ENCODE measurements around the gene NPHS1. TPM values are rescaled to one million over a fixed set of nuclear protein-coding genes. Genes with fewer than 3 reads are reported as not detected.

NPHS1 gene
- total and polyA plus RNA-seq, 9 of the 15 experiments (the other 6 are each of a cell fraction or from before 2014, with no cell fraction given): 0.01 to 0.28 (median 0.14) TPM; not detected in 5

DNA sequence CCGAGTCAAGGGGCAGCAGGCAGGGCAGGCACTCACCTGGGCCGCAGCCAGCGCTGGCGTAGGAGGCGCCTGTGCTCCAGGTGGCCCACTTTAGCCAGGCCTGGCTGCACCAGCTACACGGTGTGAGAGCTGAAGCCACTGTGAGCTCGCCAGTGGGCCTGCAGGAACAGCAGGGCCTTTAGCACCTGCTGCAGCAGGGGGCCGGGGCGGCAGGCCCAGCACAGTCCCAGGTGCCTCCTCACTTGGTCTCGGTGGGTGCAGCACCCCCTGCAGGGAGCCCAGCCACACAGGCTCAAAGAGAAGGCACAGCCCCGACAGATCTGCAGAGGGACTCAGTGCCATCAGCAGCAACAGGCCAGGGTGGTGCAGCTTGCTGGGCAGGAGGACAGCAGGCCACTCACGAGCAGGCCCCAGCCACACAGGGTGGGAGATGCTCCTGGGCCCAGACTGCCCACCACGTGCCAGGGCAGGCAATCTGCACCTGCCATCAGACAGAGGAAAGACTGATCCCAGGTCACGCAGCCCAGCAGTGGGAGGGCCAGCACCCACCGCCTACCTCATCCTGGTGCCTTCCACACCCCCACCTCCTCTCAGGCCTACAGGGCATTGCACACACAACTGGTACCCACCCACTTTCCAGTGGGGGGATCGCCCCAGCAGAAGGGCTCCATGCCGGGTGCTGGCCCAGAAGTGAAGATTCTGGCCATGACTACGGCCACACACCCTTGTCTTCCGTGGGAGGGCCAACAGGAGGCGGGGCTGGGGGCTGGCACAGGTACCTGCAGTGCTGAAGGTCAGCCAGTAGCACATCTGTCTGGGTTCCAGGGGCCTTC is 61.1 kb downstream of the NPHS1 start:
- H3K27ac ChIP-seq (ENCODE audit: extremely low read depth, low read depth, low read length): no peak overlapping the region
- no peak overlapping the region for H3K4me3 ChIP-seq
- ChIA-PET POLR2A (interaction anchor here (0.5 kb wide), 1 partner anchor 209 kb away, joined by 3 read pairs; no protein-coding TSS in a partner anchor), CTCF (ENCODE audit: low intra/inter-chr PET ratio) (no interaction called here)
- FAIRE-seq: no peak
- intact Hi-C loops (cut with micrococcal nuclease) (no loop called here), in situ Hi-C loops (cut with MboI) (no loop called here)
- H3K9ac ChIP-seq (ENCODE audit: insufficient read depth in 1 of 2, low read depth in 2 of 2, low read length in 2 of 2): peak overlapping the region in 1 of 2 experiments; percentile 6; a peak in 2 of 4 replicates
- H3K4me2 ChIP-seq (ENCODE audit: insufficient read depth, low read length): no peak overlapping the region
- H3K79me2 ChIP-seq (ENCODE audit: control insufficient read depth, insufficient read depth, low read length): no peaks in the 10 kb centered on the region
- no TSS peak for BruUV-seq (replicated peaks)
- H3K4me1 ChIP-seq (replicated peaks in 1 of 2; ENCODE audit: control insufficient read depth in 2 of 2, insufficient read depth in 2 of 2, low read length in 2 of 2): peaks cover 0 to 47% of the 10 kb centered on the region in 2 experiments; a peak in 3 of 5 replicates
- H3K9me3 ChIP-seq (replicated peaks; ENCODE audit: control insufficient read depth, insufficient read depth, low read depth, low read length): no peaks in the 10 kb centered on the region
- WGBS (ENCODE audit: insufficient coverage, low coverage, missing lambda C conversion rate): 34% methylated on average over 18 of the region's 20 CpGs
- ATAC-seq: peak; percentile 73
- DNase-seq (ENCODE audit: extremely low read depth in 1 of 4, low spot score in 3 of 4): no peak
- TF ChIP-seq SOX6 (IDR thresholded peaks at IDR 0.05) (no peak), ZNF316 (IDR thresholded peaks at IDR 0.05) (no peak), CTCFL (IDR thresholded peaks at IDR 0.05; ENCODE audit: borderline replicate concordance, insufficient read depth, low read depth, low read length, poor library complexity, severe bottlenecking) (peak; percentile 34), ZFX (CRISPR knock-in tag; IDR thresholded peaks at IDR 0.05) (0 out of 2 replicates have a peak, but pooled peaks have one; percentile 28), CC2D1A (IDR thresholded peaks at IDR 0.05) (no peak)
- TF ChIP-seq, protein P1, sequence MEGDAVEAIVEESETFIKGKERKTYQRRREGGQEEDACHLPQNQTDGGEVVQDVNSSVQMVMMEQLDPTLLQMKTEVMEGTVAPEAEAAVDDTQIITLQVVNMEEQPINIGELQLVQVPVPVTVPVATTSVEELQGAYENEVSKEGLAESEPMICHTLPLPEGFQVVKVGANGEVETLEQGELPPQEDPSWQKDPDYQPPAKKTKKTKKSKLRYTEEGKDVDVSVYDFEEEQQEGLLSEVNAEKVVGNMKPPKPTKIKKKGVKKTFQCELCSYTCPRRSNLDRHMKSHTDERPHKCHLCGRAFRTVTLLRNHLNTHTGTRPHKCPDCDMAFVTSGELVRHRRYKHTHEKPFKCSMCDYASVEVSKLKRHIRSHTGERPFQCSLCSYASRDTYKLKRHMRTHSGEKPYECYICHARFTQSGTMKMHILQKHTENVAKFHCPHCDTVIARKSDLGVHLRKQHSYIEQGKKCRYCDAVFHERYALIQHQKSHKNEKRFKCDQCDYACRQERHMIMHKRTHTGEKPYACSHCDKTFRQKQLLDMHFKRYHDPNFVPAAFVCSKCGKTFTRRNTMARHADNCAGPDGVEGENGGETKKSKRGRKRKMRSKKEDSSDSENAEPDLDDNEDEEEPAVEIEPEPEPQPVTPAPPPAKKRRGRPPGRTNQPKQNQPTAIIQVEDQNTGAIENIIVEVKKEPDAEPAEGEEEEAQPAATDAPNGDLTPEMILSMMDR (IDR thresholded peaks at IDR 0.05 in 2 of 3, conservative IDR thresholded peaks at IDR 0.05 in 1 of 3; ENCODE audit: insufficient read depth in 2 of 3, low read depth in 1 of 3, low read length in 3 of 3): peak in 2 of 3 experiments; percentile 21 to 23; a peak in 3 of 6 replicates
- no peaks in the 10 kb centered on the region; a peak in 1 of 5 replicates for H3K27me3 ChIP-seq (ENCODE audit: control insufficient read depth in 2 of 2, insufficient read depth in 2 of 2, low read length in 2 of 2)
- H3K36me3 ChIP-seq (ENCODE audit: control insufficient read depth, insufficient read depth, low read length): no peaks in the 10 kb centered on the region
- H3K9me1 ChIP-seq (ENCODE audit: control insufficient read depth, insufficient read depth, low read length): no peaks in the 10 kb centered on the region
- no peaks in the 10 kb centered on the region for H4K20me1 ChIP-seq (replicated peaks; ENCODE audit: control insufficient read depth, insufficient read depth, low read length)
- no peak overlapping the region for H2AFZ ChIP-seq (ENCODE audit: low read depth, low read length)

Data from K562 (cell line).